C4-2B (cell line): ENCODE data around the gene TPCN2.

Source experiments
- CTCF ChIP-seq: fragments of 450-650 bp; conservative IDR thresholded peaks from 2 replicates; pipeline ENCODE4 v1.5.1; 2017; ENCODE audit warnings: mild to moderate bottlenecking
- ZFX ChIP-seq: fragments of 450-650 bp; IDR thresholded peaks from 2 replicates; pipeline ENCODE4 v1.6.1; 2017

GRCh38 chr11:69138265-69138664 is 89.5 kb downstream of the TPCN2 start:
- TF ChIP-seq CTCF (no peak), ZFX (no peak)
